Left cardiac atrium (tissue), 4 donors: ENCODE results near the gene RIMBP2. TPM values are rescaled to one million over a fixed set of nuclear protein-coding genes. Genes with fewer than 3 reads are reported as not detected.

Experiments used
- ATAC-seq, 2 donors: fragments of 200-7000 bp; cut with Tn5 transposase; one replicate each; pipeline ENCODE4 v1.9.1; 2020; ENCODE audit warnings: mild to moderate bottlenecking in 2 of 2, moderate library complexity in 2 of 2
- DNase-seq: peaks from one replicate; pipeline ENCODE4 v3.0.0-alpha.2; 2020
- intact Hi-C, 2 donors: fragments of 100-400 bp; cut with DNase I; formaldehyde crosslinking; loops; one replicate each; pipeline versions ENCODE4 v1.14.1 to v1.15.1; 2022 to 2023
- total RNA-seq, 2 donors: library from RNA; stranded (reverse); fragmentation: NEBNext Ultra II Directional; extraction: Animal tissue kit (Norgen Biotek cat#: 25700); gene quantifications; one replicate each; pipeline ENCODE4 v1.2.1, GENCODE V29; 2021
- donor health status: DM: no; HTN: yes; CAD: no.
- donor health status: DM: no; HTN: yes; CAD: no; lungs with severe emphysema.
- donor health status: DM: yes; HTN: yes; CAD: no.
- donor health status: Dilated cardiomyopathy.

Gene RIMBP2
- total RNA-seq, 2 donors from 2014 or later, result 0.31 to 0.44 TPM

GRCh38 chr12:130465626-130466025, 250.5 kb downstream of the RIMBP2 start:
- intact Hi-C loops, result no loop called here
- DNase-seq (no peak), ATAC-seq (no peak)

- ATAC-seq (no peak), DNase-seq (no peak)
- intact Hi-C loops, result no loop called here
These were observed 251.1 kb downstream of the RIMBP2 start for GRCh38 chr12:130465046-130465445.

GRCh38 chr12:130463818-130464670, 252.1 kb downstream of the RIMBP2 start:
- ATAC-seq, result no peak
- no peak for DNase-seq

GRCh38 chr12:130463275-130463658, 252.8 kb downstream of the RIMBP2 start:
- ATAC-seq (peak; percentile 17 to 21), DNase-seq (no peak)
- intact Hi-C loops, result no loop called here

More at GRCh38 chr12:130463818-130464670, 252.1 kb downstream of the RIMBP2 start:
- intact Hi-C loops, result no loop called here

GRCh38 chr12:130462558-130463274, 253.4 kb downstream of the RIMBP2 start:
- DNase-seq (no peak), ATAC-seq (no peak)
- intact Hi-C loops, result no loop called here

GRCh38 chr12:130461839-130462557, 254.1 kb downstream of the RIMBP2 start:
- no peak for ATAC-seq
- intact Hi-C loops, result no loop called here
- DNase-seq, result no peak

GRCh38 chr12:130461447-130461815, 254.7 kb downstream of the RIMBP2 start:
- DNase-seq, result no peak
- intact Hi-C loops, result no loop called here

GRCh38 chr12:130460611-130461446, 255.3 kb downstream of the RIMBP2 start:
- intact Hi-C loops, result no loop called here
- DNase-seq, result no peak
- no peak for ATAC-seq

More at GRCh38 chr12:130461447-130461815, 254.7 kb downstream of the RIMBP2 start:
- ATAC-seq, result no peak

- intact Hi-C loops, result no loop called here
- DNase-seq (no peak), ATAC-seq (no peak)
These were observed 256.2 kb downstream of the RIMBP2 start for GRCh38 chr12:130459916-130460315.

GRCh38 chr12:130458341-130458740, 257.8 kb downstream of the RIMBP2 start:
- intact Hi-C loops, result no loop called here
- ATAC-seq, result no peak
- DNase-seq, result no peak

GRCh38 chr12:130457215-130457614, 258.9 kb downstream of the RIMBP2 start:
- intact Hi-C loops, result no loop called here
- DNase-seq, result no peak
- ATAC-seq, result no peak

GRCh38 chr12:130456375-130457199, 259.5 kb downstream of the RIMBP2 start:
- intact Hi-C loops, result no loop called here
- DNase-seq, result peak; percentile 63

GRCh38 chr12:130455161-130455560, 260.9 kb downstream of the RIMBP2 start:
- DNase-seq (no peak), ATAC-seq (no peak)
- intact Hi-C loops, result no loop called here

More at GRCh38 chr12:130456375-130457199, 259.5 kb downstream of the RIMBP2 start:
- peak; percentile 85 to 89 for ATAC-seq

GRCh38 chr12:130454296-130454695, 261.8 kb downstream of the RIMBP2 start:
- intact Hi-C loops, result no loop called here
- ATAC-seq, result no peak
- DNase-seq, result no peak

GRCh38 chr12:130452546-130452945, 263.6 kb downstream of the RIMBP2 start:
- ATAC-seq, result no peak
- intact Hi-C loops, result no loop called here
- no peak for DNase-seq

GRCh38 chr12:130451001-130451930, 264.8 kb downstream of the RIMBP2 start:
- intact Hi-C loops, result no loop called here
- no peak for DNase-seq
- no peak for ATAC-seq

GRCh38 chr12:130449291-130449690, 266.8 kb downstream of the RIMBP2 start:
- intact Hi-C loops, result no loop called here
- DNase-seq (no peak), ATAC-seq (no peak)
